Epithelial cell of proximal tubule (primary cell): Measurements from ENCODE around the gene R3HDM4. TPM values are rescaled to one million over a fixed set of nuclear protein-coding genes. Genes with fewer than 3 reads are reported as not detected.

Experiments used
- DNase-seq: peaks from one replicate; pipeline ENCODE4 v3.0.0-alpha.2; 2011; ENCODE audit warnings: low read depth
- H3K4me3 ChIP-seq: 2 replicates; pipeline ENCODE4 v1.5.1; 2011; ENCODE audit warnings: low read depth, mild to moderate bottlenecking, low read length
- total RNA-seq: library from RNA; depleted of rRNA; stranded (reverse); fragments of >200 nt; gene quantifications from 2 replicates; pipeline ENCODE4 v1.2.3, GENCODE V29; 2015
- TF ChIP-seq, protein P1 (sequence below): conservative IDR thresholded peaks from 2 replicates; pipeline ENCODE4 v1.5.1; 2012; ENCODE audit warnings: low read depth, mild to moderate bottlenecking, low read length

R3HDM4 gene
- total RNA-seq, 1 donor from 2014 or later = 49.8 TPM

DNA sequence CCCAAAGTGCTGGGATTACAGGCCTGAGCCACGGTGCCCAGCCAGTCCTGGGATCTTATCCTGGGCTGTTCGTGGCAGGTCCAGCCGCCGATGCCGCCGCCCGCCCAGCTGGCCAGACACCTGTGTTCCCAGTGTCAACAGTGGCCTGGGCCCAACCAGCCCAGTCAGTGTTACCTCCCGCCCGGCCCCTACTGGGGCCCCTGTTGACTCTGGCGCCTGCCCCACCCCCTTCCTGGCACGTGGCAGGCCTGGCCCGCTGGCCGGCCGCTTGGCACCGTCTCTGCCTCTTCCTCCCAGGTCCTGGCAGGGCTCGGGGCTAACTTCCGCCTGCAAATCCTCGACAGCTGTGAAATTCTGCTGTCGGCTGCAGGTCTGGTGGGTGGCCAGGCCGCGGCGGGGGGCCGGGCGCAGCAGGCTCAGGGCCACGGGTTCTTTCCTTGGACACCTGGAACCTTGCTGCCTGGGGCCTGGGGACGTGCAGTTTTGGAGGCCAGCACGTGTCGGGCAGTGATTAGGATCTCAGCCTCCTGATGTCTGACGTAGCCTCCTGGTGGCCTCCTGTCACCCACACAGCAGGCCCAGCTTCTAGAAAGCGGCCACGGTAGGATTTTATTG lies 22.0 kb upstream of the R3HDM4 start:
- TF ChIP-seq, protein P1, sequence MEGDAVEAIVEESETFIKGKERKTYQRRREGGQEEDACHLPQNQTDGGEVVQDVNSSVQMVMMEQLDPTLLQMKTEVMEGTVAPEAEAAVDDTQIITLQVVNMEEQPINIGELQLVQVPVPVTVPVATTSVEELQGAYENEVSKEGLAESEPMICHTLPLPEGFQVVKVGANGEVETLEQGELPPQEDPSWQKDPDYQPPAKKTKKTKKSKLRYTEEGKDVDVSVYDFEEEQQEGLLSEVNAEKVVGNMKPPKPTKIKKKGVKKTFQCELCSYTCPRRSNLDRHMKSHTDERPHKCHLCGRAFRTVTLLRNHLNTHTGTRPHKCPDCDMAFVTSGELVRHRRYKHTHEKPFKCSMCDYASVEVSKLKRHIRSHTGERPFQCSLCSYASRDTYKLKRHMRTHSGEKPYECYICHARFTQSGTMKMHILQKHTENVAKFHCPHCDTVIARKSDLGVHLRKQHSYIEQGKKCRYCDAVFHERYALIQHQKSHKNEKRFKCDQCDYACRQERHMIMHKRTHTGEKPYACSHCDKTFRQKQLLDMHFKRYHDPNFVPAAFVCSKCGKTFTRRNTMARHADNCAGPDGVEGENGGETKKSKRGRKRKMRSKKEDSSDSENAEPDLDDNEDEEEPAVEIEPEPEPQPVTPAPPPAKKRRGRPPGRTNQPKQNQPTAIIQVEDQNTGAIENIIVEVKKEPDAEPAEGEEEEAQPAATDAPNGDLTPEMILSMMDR = no peak
- no peak for DNase-seq
- H3K4me3 ChIP-seq = no peak overlapping the region

DNA sequence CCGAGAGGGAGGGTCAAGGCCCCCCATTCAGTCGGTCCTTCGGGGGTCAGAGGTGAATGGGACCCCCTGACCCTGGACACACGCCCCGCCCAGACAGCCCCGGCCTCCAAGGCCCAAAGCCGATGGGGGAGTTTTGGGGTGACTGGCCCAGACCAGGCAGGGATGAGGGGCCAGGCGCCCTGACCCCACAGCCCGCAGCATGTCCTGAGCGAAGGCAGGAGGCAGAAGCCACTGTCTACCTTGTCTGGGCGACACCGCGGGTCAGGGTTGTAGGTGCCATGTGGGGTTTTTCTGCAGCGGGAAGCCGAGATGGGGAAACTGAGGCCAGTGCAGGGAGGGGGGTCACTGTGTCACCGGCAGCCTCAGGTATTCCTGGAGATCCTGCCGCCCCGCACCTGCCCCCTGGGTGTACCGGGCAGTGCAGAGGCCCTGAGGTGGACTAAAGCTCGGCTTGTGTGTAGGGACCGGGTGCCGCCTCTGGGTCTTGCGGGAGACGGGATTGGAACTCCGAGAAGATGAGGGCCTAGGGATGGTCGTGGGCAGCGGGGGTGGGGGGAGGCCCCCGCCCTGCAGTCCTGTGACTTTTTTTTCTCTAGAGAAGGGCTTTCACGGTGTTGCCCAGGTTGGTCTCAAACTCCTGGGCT lies 21.3 kb upstream of the R3HDM4 start:
- H3K4me3 ChIP-seq = no peak overlapping the region
- TF ChIP-seq, protein P1 = no peak
- DNase-seq = no peak

DNA sequence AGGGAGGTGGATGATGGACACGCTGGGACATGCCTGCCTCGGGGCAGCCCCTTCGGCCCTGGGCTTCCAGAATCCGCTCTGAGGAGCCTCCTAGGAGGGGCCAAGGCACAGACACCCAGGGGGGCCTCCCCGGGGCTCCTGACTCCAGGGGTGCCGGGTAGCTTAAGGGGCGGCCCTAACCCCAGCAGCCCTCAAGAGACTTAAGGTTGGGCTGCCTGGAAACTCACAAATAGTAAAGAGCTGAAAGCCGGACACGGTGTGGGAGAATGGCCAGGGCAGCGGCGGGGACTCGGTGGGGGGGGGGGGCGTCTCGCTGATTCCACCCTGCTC lies 20.5 kb upstream of the R3HDM4 start:
- TF ChIP-seq, protein P1 = no peak
- no peak overlapping the region for H3K4me3 ChIP-seq
- no peak for DNase-seq

DNA sequence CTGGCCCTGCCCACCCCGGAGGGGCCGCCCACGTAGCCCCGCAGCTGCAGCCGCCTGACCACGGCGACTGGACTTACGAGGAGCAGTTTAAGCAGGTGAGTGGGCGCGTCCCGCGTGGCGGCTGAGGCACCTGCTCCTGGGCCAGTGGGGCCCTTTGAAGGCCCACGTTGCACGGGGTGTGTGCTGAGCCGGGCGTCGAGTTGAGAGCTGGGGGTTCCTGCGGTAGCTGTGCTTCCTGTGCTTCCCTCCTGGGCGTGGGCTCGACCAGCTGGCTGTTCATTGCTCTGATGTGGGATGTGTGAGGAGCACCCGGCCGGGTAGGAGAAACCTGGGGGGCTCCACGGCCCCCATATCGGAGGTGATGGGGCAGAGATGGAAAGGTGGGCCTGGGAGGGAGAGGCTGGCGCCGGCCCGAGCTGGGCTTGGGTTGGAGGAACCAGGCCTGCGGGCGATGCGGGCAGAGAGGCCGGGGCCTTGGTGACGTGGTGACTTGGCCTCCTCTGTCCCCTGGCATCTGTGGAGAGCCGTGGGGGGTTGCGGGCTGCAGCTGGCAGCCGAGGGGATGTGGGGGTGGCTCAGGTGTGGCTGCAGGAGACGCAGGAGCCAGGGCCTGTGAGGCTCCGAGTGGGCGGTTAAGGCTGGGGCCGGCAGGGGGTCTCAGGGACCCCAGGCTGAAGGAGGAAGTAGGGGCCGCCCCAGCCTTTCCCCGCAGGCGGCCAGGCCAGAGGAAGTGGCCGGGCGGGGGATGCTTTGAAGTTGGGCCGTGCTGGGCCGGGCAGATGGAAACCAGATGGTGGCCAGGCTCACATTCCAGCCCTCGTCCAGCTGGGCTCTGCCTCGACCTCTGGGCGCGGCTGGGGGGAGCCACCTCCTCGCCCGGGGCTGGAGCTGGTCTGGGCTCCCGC lies 19.9 kb upstream of the R3HDM4 start:
- no peak for DNase-seq
- TF ChIP-seq, protein P1 = no peak
- H3K4me3 ChIP-seq = no peak overlapping the region

DNA sequence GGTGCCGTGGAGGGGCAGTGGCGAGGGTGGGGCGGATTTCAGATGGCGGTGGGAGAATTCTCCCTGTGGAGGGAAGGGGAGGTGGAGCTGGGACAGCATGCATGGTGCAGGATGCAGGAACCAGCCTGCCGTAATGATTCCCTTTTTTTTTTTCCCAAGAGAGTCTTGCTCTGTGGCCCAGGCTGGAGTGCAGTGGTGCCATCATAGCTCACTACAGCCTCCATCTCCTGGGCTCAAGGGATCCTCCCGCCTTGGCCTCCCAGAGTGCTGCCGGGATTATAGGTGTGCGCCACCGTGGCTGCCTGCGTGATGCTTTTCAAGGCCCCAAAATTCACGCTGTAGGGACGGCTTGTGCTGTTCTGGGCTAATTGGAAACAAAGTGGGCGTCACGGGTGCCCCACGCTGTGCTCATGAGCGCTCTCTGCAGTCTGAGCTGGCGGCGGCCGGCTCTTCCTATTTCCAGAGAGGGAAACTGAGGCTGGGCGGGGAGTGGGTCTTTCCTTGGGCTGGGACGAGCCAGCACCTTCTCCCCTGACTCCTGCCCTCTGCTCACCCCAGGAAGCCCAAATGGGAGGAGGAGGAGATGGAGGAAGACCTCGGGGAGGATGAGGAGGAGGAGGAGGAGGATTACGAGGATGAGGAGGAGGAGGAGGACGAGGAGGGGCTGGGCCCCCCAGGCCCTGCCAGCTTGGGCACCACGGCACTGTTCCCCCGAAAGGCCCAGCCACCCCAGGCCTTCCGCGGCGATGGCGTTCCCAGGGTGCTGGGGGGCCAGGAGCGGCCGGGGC lies 19.0 kb upstream of the R3HDM4 start:
- TF ChIP-seq, protein P1 = no peak
- DNase-seq = no peak
- no peak overlapping the region for H3K4me3 ChIP-seq

DNA sequence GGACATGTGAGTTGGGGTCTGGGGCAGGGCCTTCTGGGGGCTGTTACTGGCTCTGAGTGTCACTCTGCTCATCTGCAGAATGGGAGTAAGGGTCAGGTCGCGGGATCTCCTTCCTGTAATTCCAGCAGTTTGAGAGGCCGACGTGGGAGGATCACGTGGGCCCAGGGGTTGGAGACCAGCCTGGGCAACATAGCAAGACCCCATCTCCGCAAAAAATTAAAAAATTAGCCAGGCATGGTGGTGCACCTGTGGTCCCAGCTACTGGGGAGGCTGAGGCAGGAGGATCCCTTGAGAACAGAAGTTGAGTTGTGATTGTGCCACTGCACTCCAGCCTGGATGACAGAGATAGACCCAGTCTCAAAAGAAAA lies 16.9 kb upstream of the R3HDM4 start:
- no peak for DNase-seq
- H3K4me3 ChIP-seq = no peak overlapping the region
- TF ChIP-seq, protein P1 = no peak
